Measurements from ENCODE around the gene ATP6V0B.

DNA sequence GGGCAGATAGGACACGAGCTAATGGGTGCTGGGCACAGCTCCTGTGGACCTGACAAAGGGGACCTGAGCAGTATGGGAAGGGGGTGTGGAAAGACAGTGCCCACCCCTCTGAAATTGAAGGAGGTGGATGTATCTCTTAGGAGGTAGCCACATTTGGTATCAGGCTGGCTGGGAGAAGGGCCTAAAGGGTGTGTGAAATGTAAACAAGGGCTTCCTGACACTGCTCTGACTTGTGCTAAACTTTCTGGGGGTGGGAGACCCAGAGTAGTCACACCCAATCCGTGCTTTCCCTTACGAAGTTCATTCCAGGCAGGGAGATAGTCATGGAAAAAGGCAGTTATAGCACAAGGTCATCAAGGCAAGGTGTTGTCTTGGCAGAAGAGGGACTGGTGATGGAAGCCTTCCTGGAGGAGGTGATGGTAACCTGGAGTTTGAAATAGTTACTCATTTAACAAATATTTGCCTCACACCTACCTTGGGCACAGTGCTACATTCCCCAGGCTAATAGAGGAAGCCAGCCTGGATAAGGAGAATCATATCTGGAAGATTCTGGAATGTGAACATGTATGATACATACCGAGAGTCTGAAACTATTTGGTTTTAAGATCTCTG lies 11.3 kb downstream of the ATP6V0B start:
- TF ChIP-seq, protein P1, sequence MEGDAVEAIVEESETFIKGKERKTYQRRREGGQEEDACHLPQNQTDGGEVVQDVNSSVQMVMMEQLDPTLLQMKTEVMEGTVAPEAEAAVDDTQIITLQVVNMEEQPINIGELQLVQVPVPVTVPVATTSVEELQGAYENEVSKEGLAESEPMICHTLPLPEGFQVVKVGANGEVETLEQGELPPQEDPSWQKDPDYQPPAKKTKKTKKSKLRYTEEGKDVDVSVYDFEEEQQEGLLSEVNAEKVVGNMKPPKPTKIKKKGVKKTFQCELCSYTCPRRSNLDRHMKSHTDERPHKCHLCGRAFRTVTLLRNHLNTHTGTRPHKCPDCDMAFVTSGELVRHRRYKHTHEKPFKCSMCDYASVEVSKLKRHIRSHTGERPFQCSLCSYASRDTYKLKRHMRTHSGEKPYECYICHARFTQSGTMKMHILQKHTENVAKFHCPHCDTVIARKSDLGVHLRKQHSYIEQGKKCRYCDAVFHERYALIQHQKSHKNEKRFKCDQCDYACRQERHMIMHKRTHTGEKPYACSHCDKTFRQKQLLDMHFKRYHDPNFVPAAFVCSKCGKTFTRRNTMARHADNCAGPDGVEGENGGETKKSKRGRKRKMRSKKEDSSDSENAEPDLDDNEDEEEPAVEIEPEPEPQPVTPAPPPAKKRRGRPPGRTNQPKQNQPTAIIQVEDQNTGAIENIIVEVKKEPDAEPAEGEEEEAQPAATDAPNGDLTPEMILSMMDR (IDR thresholded peaks at IDR 0.05): no peak
- TF ChIP-seq EZH2phosphoT487 (IDR thresholded peaks at IDR 0.05) (no peak), EZH2 (IDR thresholded peaks at IDR 0.05) (no peak)

Data from neural progenitor cell (in vitro differentiated cells).